Measurements from ENCODE around the gene RNF186.

- no peak for TF ChIP-seq CTCF (IDR thresholded peaks at IDR 0.05; ENCODE audit: poor library complexity)
- no peak for TF ChIP-seq EZH2 (IDR thresholded peaks at IDR 0.05; ENCODE audit: borderline replicate concordance)
Observed at GRCh38 chr1:19794583-19794982, 20.5 kb downstream of the RNF186 start.
